ENCODE measurements around the gene ZNF236.

The ZNF236 gene

GRCh38 chr18:76859474-76860339, 37.4 kb downstream of the ZNF236 start:
- DNase-seq (ENCODE audit: low read depth) = no peak
- no peak for TF ChIP-seq CTCF (IDR thresholded peaks at IDR 0.05; ENCODE audit: low read length, missing control alignments)
- H3K4me3 ChIP-seq (replicated peaks; ENCODE audit: low read depth, low read length) = no peak overlapping the region

GRCh38 chr18:76860411-76860810, 38.1 kb downstream of the ZNF236 start:
- DNase-seq (ENCODE audit: low read depth) = no peak
- TF ChIP-seq CTCF (IDR thresholded peaks at IDR 0.05; ENCODE audit: low read length, missing control alignments) = no peak
- no peak overlapping the region for H3K4me3 ChIP-seq (replicated peaks; ENCODE audit: low read depth, low read length)

- no peak overlapping the region for H3K4me3 ChIP-seq (replicated peaks; ENCODE audit: low read depth, low read length)
- no peak for DNase-seq (ENCODE audit: low read depth)
- TF ChIP-seq CTCF (IDR thresholded peaks at IDR 0.05; ENCODE audit: low read length, missing control alignments) = no peak
Observed at GRCh38 chr18:76866666-76867065, 44.3 kb downstream of the ZNF236 start.

DNA sequence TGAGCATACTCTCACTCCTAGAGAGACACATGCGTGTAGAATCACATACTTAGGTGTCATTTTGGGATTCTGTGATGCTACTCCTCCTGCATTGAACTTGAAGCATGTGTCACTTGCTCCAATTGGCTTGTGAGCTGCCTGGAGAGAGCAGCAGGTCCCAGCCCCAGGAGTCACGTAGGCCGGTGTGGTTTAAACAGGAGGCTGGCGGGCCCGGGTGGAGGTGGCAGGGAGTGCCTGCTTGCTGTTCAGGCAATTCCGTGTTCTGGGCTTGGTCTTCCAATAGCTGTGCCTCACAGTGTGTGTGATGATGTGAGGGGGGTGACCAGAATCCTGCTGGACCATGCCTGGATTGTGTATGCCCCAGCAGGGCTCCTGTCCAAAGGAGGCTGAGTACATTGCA, 51.0 kb downstream of the ZNF236 start:
- DNase-seq (ENCODE audit: low read depth) = no peak
- TF ChIP-seq CTCF (IDR thresholded peaks at IDR 0.05; ENCODE audit: low read length, missing control alignments) = no peak
- no peak overlapping the region for H3K4me3 ChIP-seq (replicated peaks; ENCODE audit: low read depth, low read length)

DNA sequence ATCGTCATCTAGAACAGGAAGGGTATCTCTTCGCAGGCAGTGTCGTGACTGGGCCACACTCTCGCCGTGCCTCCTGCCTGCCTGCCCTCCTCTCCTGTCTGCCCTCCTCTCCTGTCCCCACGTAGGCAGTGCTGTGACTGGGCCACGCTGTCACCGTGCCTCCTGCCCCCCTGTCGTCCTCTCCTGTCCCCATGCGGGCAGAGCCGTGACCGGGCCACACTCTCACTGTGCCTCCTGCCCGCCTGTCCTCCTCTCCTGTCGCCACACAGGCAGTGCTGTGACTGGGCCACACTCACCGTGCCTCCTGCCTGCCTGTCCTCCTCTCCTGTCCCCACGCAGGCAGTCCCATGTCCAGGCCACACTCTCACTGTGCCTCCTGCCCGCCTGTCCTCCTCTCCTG, 51.4 kb downstream of the ZNF236 start:
- no peak for DNase-seq (ENCODE audit: low read depth)
- H3K4me3 ChIP-seq (replicated peaks; ENCODE audit: low read depth, low read length) = no peak overlapping the region
- no peak for TF ChIP-seq CTCF (IDR thresholded peaks at IDR 0.05; ENCODE audit: low read length, missing control alignments)

DNA sequence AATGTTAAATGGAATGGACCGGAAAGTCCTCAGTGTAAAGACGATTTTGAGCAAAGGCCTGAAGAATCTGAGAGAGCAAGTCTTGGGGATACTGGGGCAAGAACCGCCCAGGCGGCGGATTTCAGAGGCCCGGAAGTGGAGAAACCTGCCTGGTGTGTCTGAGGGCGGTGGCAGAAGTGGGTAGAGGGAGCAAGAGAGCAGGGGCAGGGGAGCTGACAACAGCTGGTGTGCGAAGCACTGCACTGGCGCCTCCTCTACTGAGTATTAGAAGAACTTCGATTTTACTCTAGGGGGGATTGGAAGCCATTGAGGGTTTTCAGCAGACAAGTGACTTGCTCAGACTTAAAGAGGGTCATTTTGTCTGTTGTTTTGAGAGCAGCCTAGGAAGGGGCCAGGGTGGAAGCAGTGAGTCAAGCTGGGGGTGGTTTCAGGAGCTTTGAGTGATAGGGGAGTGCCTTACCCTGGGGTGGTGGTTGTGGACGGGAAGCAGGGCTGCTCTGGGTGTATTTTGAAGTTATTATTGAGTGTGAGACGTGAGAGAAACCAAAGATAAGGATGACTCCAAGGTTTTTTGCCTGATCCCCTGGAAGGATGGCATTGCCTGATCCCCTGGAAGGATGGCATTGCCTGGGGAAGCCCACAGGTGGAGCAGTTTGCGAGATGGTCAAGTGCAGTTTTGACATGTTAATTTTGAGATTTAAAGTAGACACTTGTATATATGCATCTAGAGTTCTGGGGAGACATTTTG, 52.5 kb downstream of the ZNF236 start:
- TF ChIP-seq CTCF (IDR thresholded peaks at IDR 0.05; ENCODE audit: low read length, missing control alignments) = no peak
- DNase-seq (ENCODE audit: low read depth) = no peak
- no peak overlapping the region for H3K4me3 ChIP-seq (replicated peaks; ENCODE audit: low read depth, low read length)

All from fibroblast of pulmonary artery (primary cell).